ENCODE results near the gene TAOK3. TPM values are rescaled to one million over a fixed set of nuclear protein-coding genes. Genes with fewer than 3 reads are reported as not detected.

Gene TAOK3
- total RNA-seq, 1 donor from 2014 or later: 15.7 TPM

DNA sequence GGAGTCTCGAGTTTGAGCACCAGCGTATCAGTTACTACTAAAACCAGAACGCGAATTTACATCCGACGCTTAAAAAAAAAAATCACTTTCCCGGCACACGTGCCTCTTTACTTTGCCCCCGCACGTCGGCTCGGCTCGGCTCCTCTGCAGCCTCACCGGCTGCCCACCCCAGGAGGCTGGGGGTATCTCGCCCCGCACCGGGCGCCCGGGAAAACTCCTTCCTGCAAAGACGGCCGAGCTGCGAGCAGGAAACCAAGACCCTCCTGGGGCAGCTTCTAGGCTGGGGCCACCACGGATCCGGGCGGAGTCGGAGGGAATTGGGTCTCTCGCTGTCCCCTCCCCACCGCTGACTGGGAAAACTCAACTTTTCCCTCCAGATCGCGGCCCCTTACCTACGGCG is 269.5 kb downstream of the TAOK3 start:
- no peak overlapping the region for H3K27ac Mint-ChIP-seq (ENCODE audit: unreplicated experiment)
- peak overlapping the region; percentile 92 for H3K4me3 Mint-ChIP-seq (ENCODE audit: unreplicated experiment)
- Histone ChIP-seq H3K27me3 (ENCODE audit: insufficient read depth, low read length) (no peaks in the 10 kb centered on the region), H3K27ac (ENCODE audit: low read depth, low read length) (peak overlapping the region; percentile 53), H3K4me1 (ENCODE audit: insufficient read depth, low read length) (peaks cover 3% of the 10 kb centered on the region), H3K79me2 (ENCODE audit: insufficient read depth, low read length) (no peaks in the 10 kb centered on the region), H3K36me3 (ENCODE audit: insufficient read depth, low read length) (no peaks in the 10 kb centered on the region), H3K4me3 (ENCODE audit: insufficient read depth, low read depth, low read length) (peak overlapping the region; percentile 79), H2AFZ (ENCODE audit: low read depth, low read length) (peak overlapping the region; percentile 96), H3K9me3 (ENCODE audit: insufficient read depth, low read depth, low read length) (no peaks in the 10 kb centered on the region), H3K9ac (ENCODE audit: low read length) (peak overlapping the region; percentile 82), H3K4me2 (ENCODE audit: low read length) (peak overlapping the region; percentile 99), H4K20me1 (ENCODE audit: insufficient read depth, low read length) (no peaks in the 10 kb centered on the region)
- DNase-seq (ENCODE audit: low read depth) (peak; percentile 17), FAIRE-seq (no peak)
- no peak for TF ChIP-seq EZH2 (IDR thresholded peaks at IDR 0.05; ENCODE audit: insufficient read depth, low read length)
- TF ChIP-seq, protein P1, sequence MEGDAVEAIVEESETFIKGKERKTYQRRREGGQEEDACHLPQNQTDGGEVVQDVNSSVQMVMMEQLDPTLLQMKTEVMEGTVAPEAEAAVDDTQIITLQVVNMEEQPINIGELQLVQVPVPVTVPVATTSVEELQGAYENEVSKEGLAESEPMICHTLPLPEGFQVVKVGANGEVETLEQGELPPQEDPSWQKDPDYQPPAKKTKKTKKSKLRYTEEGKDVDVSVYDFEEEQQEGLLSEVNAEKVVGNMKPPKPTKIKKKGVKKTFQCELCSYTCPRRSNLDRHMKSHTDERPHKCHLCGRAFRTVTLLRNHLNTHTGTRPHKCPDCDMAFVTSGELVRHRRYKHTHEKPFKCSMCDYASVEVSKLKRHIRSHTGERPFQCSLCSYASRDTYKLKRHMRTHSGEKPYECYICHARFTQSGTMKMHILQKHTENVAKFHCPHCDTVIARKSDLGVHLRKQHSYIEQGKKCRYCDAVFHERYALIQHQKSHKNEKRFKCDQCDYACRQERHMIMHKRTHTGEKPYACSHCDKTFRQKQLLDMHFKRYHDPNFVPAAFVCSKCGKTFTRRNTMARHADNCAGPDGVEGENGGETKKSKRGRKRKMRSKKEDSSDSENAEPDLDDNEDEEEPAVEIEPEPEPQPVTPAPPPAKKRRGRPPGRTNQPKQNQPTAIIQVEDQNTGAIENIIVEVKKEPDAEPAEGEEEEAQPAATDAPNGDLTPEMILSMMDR (IDR thresholded peaks at IDR 0.05; ENCODE audit: insufficient read depth, low read depth, low read length): no peak
- H3K9me3 Mint-ChIP-seq (ENCODE audit: unreplicated experiment): no peaks in the 10 kb centered on the region
- no peaks in the 10 kb centered on the region for H3K36me3 Mint-ChIP-seq (ENCODE audit: low read depth, unreplicated experiment)
- H3K27me3 Mint-ChIP-seq (ENCODE audit: low read depth, unreplicated experiment): no peaks in the 10 kb centered on the region
- peaks cover 6% of the 10 kb centered on the region for H3K4me1 Mint-ChIP-seq (ENCODE audit: low read depth, unreplicated experiment)

GRCh38 chr12:118102609-118103008 is 270.1 kb downstream of the TAOK3 start:
- FAIRE-seq: no peak
- H3K9me3 Mint-ChIP-seq (ENCODE audit: unreplicated experiment): no peaks in the 10 kb centered on the region
- H2AFZ ChIP-seq (ENCODE audit: low read depth, low read length): no peak overlapping the region

DNA sequence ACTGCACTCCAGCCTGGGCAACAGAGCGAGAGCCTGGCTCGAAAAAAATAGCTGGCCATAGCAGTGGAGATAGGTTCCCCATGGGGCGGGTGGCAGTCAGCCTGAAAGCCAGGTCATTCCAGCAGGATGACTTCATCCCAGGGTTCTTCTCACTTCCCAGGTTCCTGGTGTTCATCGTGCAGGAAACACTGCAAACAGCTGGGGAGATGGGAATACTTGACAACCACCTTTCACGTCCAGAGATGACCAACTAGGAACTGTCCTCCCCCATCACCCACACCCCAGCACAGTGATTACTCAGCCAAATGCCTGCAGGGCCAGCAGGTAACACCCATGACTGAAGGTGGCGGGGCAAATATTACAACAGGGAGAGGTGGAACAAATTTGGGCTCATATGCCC is 270.6 kb downstream of the TAOK3 start:
- H3K9me3 Mint-ChIP-seq (ENCODE audit: unreplicated experiment): no peaks in the 10 kb centered on the region
- FAIRE-seq: no peak
- Histone ChIP-seq H2AFZ (ENCODE audit: low read depth, low read length) (no peak overlapping the region), H3K9ac (ENCODE audit: low read length) (no peak overlapping the region), H3K9me3 (ENCODE audit: insufficient read depth, low read depth, low read length) (no peaks in the 10 kb centered on the region), H3K27me3 (ENCODE audit: insufficient read depth, low read length) (no peaks in the 10 kb centered on the region), H3K4me2 (ENCODE audit: low read length) (peak overlapping the region; percentile 99), H3K79me2 (ENCODE audit: insufficient read depth, low read length) (no peaks in the 10 kb centered on the region), H3K4me3 (ENCODE audit: insufficient read depth, low read depth, low read length) (no peak overlapping the region), H3K4me1 (ENCODE audit: insufficient read depth, low read length) (peaks cover 3% of the 10 kb centered on the region), H3K27ac (ENCODE audit: low read depth, low read length) (no peak overlapping the region), H3K36me3 (ENCODE audit: insufficient read depth, low read length) (no peaks in the 10 kb centered on the region), H4K20me1 (ENCODE audit: insufficient read depth, low read length) (no peaks in the 10 kb centered on the region)
- peak overlapping the region; percentile 14 for H3K4me3 Mint-ChIP-seq (ENCODE audit: unreplicated experiment)
- H3K4me1 Mint-ChIP-seq (ENCODE audit: low read depth, unreplicated experiment): peaks cover 6% of the 10 kb centered on the region
- no peak for DNase-seq (ENCODE audit: low read depth)
- TF ChIP-seq EZH2 (IDR thresholded peaks at IDR 0.05; ENCODE audit: insufficient read depth, low read length): no peak
- TF ChIP-seq, protein P1 (IDR thresholded peaks at IDR 0.05; ENCODE audit: insufficient read depth, low read depth, low read length): no peak
- H3K36me3 Mint-ChIP-seq (ENCODE audit: low read depth, unreplicated experiment): no peaks in the 10 kb centered on the region
- no peak overlapping the region for H3K27ac Mint-ChIP-seq (ENCODE audit: unreplicated experiment)
- no peaks in the 10 kb centered on the region for H3K27me3 Mint-ChIP-seq (ENCODE audit: low read depth, unreplicated experiment)

More at GRCh38 chr12:118102609-118103008, 270.1 kb downstream of the TAOK3 start:
- H3K27ac Mint-ChIP-seq (ENCODE audit: unreplicated experiment): peak overlapping the region; percentile 80
- no peak for DNase-seq (ENCODE audit: low read depth)
- peak overlapping the region; percentile 92 for H3K4me3 Mint-ChIP-seq (ENCODE audit: unreplicated experiment)
- H3K79me2 ChIP-seq (ENCODE audit: insufficient read depth, low read length): no peaks in the 10 kb centered on the region
- H3K4me1 ChIP-seq (ENCODE audit: insufficient read depth, low read length): peaks cover 3% of the 10 kb centered on the region
- H3K4me2 ChIP-seq (ENCODE audit: low read length): peak overlapping the region; percentile 99
- H4K20me1 ChIP-seq (ENCODE audit: insufficient read depth, low read length): no peaks in the 10 kb centered on the region
- peaks cover 6% of the 10 kb centered on the region for H3K4me1 Mint-ChIP-seq (ENCODE audit: low read depth, unreplicated experiment)
- no peak overlapping the region for H3K27ac ChIP-seq (ENCODE audit: low read depth, low read length)
- TF ChIP-seq, protein P1 (IDR thresholded peaks at IDR 0.05; ENCODE audit: insufficient read depth, low read depth, low read length): no peak
- TF ChIP-seq EZH2 (IDR thresholded peaks at IDR 0.05; ENCODE audit: insufficient read depth, low read length): no peak
- H3K9me3 ChIP-seq (ENCODE audit: insufficient read depth, low read depth, low read length): no peaks in the 10 kb centered on the region
- H3K4me3 ChIP-seq (ENCODE audit: insufficient read depth, low read depth, low read length): no peak overlapping the region
- H3K27me3 ChIP-seq (ENCODE audit: insufficient read depth, low read length): no peaks in the 10 kb centered on the region
- H3K27me3 Mint-ChIP-seq (ENCODE audit: low read depth, unreplicated experiment): no peaks in the 10 kb centered on the region
- no peaks in the 10 kb centered on the region for H3K36me3 Mint-ChIP-seq (ENCODE audit: low read depth, unreplicated experiment)
- no peaks in the 10 kb centered on the region for H3K36me3 ChIP-seq (ENCODE audit: insufficient read depth, low read length)
- H3K9ac ChIP-seq (ENCODE audit: low read length): peak overlapping the region; percentile 82

Measured in astrocyte (in vitro differentiated cells and primary cell).